ENCODE results near the gene SRPK2. TPM values are rescaled to one million over a fixed set of nuclear protein-coding genes. Genes with fewer than 3 reads are reported as not detected.

The SRPK2 gene
- total RNA-seq, 1 donor from 2014 or later, result 26.7 TPM

DNA sequence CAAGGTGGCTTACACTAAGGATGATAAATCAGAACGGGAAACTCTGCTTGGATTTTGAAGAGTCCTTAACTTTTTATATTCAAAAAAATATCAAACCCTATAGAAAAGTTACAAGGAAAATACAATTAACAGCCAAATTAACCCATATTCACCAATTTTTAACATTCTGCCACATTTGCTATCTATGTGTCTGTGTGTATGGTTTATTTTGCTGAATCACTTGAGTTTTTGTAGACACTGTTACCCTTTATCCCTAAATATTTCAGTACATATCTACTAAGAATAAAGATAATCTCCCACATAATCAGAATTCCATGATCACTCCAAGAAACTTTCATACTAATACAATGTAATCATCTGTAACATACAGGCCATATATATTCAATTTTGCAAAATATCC, 1.2 kb upstream of the SRPK2 start:
- no peak overlapping the region for H3K4me3 ChIP-seq (ENCODE audit: low read depth, low read length)
- no peak for DNase-seq (ENCODE audit: low read depth)
- no peak for TF ChIP-seq CTCF (conservative IDR thresholded peaks at IDR 0.05; ENCODE audit: low read depth, low read length)

GRCh38 chr7:105389088-105389650, 448 bp upstream of the SRPK2 start:
- DNase-seq (ENCODE audit: low read depth), result no peak
- H3K4me3 ChIP-seq (ENCODE audit: low read depth, low read length), result peak overlapping the region; percentile 83
- TF ChIP-seq CTCF (conservative IDR thresholded peaks at IDR 0.05; ENCODE audit: low read depth, low read length), result peak; percentile 20

- no peak for DNase-seq (ENCODE audit: low read depth)
Measured at GRCh38 chr7:105387508-105388355, 989 bp downstream of the SRPK2 start.

GRCh38 chr7:105377903-105378302, 10.8 kb downstream of the SRPK2 start:
- DNase-seq (ENCODE audit: low read depth), result no peak

More at GRCh38 chr7:105387508-105388355, 989 bp downstream of the SRPK2 start:
- no peak for TF ChIP-seq CTCF (conservative IDR thresholded peaks at IDR 0.05; ENCODE audit: low read depth, low read length)
- peak overlapping the region; percentile 83 for H3K4me3 ChIP-seq (ENCODE audit: low read depth, low read length)

GRCh38 chr7:105376908-105377533, 11.7 kb downstream of the SRPK2 start:
- TF ChIP-seq CTCF (conservative IDR thresholded peaks at IDR 0.05; ENCODE audit: low read depth, low read length), result no peak
- no peak for DNase-seq (ENCODE audit: low read depth)
- no peak overlapping the region for H3K4me3 ChIP-seq (ENCODE audit: low read depth, low read length)

More at GRCh38 chr7:105377903-105378302, 10.8 kb downstream of the SRPK2 start:
- no peak overlapping the region for H3K4me3 ChIP-seq (ENCODE audit: low read depth, low read length)
- TF ChIP-seq CTCF (conservative IDR thresholded peaks at IDR 0.05; ENCODE audit: low read depth, low read length), result no peak

DNA sequence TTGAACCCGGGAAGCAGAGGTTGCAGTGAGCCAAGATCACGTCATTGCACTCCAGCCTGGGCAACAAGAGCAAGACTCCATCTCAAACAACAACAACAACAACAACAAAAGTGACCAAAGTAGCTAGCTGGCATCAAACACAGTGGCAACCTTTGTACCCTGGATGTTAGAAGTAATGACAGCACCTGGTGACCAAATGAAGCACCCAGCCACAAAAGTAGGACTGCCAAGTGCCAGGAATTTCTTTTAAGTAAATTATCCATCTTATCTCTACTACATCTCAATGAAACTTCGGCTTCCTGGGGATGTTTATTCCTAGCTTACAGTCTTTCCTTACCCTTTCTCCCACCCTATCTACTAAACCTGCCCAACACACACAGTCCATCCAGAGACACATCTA, 18.8 kb downstream of the SRPK2 start:
- DNase-seq (ENCODE audit: low read depth), result no peak
- no peak for TF ChIP-seq CTCF (conservative IDR thresholded peaks at IDR 0.05; ENCODE audit: low read depth, low read length)

More for the DNA sequence above, 18.8 kb downstream of the SRPK2 start:
- no peak overlapping the region for H3K4me3 ChIP-seq (ENCODE audit: low read depth, low read length)

Data from epithelial cell of proximal tubule (primary cell).